Measurements from ENCODE around the gene SUGCT. TPM values are rescaled to one million over a fixed set of nuclear protein-coding genes. Genes with fewer than 3 reads are reported as not detected.

Gene SUGCT
- total RNA-seq, 2 donors from 2014 or later: 0.74 to 1.3 TPM

GRCh38 chr7:40746841-40747556, 612.2 kb downstream of the SUGCT start:
- Mint-ChIP-seq H3K36me3 (no peaks in the 10 kb centered on the region), H3K27me3 (no peaks in the 10 kb centered on the region), H3K4me1 (ENCODE audit: low read depth in 2 of 2) (no peaks in the 10 kb centered on the region), H3K4me3 (no peak overlapping the region), H3K27ac (no peak overlapping the region), H3K9me3 (no peaks in the 10 kb centered on the region)
- DNase-seq (ENCODE audit: low spot score) (no peak), ATAC-seq (no peak)

GRCh38 chr7:40747856-40748255, 613.1 kb downstream of the SUGCT start:
- Mint-ChIP-seq H3K9me3 (no peaks in the 10 kb centered on the region), H3K36me3 (no peaks in the 10 kb centered on the region), H3K27ac (no peak overlapping the region), H3K4me1 (ENCODE audit: low read depth in 2 of 2) (no peaks in the 10 kb centered on the region), H3K4me3 (no peak overlapping the region), H3K27me3 (no peaks in the 10 kb centered on the region)
- no peak for ATAC-seq
- no peak for DNase-seq (ENCODE audit: low spot score)

GRCh38 chr7:40749877-40750276, 615.1 kb downstream of the SUGCT start:
- Mint-ChIP-seq H3K27ac (no peak overlapping the region), H3K36me3 (no peaks in the 10 kb centered on the region), H3K4me3 (no peak overlapping the region), H3K9me3 (no peaks in the 10 kb centered on the region), H3K4me1 (ENCODE audit: low read depth in 2 of 2) (no peaks in the 10 kb centered on the region), H3K27me3 (no peaks in the 10 kb centered on the region)
- DNase-seq (ENCODE audit: low spot score): no peak
- ATAC-seq: no peak

GRCh38 chr7:40753455-40753854, 618.6 kb downstream of the SUGCT start:
- peaks cover 3% of the 10 kb centered on the region for H3K9me3 Mint-ChIP-seq
- peaks cover 0 to 3% of the 10 kb centered on the region in 2 donors for H3K27me3 Mint-ChIP-seq
- no peaks in the 10 kb centered on the region for H3K4me1 Mint-ChIP-seq (ENCODE audit: low read depth in 2 of 2)
- ATAC-seq (no peak), DNase-seq (ENCODE audit: low spot score) (no peak)
- H3K27ac Mint-ChIP-seq: no peak overlapping the region
- no peaks in the 10 kb centered on the region for H3K36me3 Mint-ChIP-seq
- H3K4me3 Mint-ChIP-seq: no peak overlapping the region

- no peaks in the 10 kb centered on the region for H3K36me3 Mint-ChIP-seq
- DNase-seq (ENCODE audit: low spot score) (no peak), ATAC-seq (no peak)
- H3K27me3 Mint-ChIP-seq: peaks cover 0 to 3% of the 10 kb centered on the region in 2 donors
- no peak overlapping the region for H3K4me3 Mint-ChIP-seq
- H3K4me1 Mint-ChIP-seq (ENCODE audit: low read depth in 2 of 2): no peaks in the 10 kb centered on the region
- H3K9me3 Mint-ChIP-seq: peaks cover 3% of the 10 kb centered on the region
- no peak overlapping the region for H3K27ac Mint-ChIP-seq
Measured at GRCh38 chr7:40755438-40755837, 620.6 kb downstream of the SUGCT start.

GRCh38 chr7:40757109-40757508, 622.3 kb downstream of the SUGCT start:
- peaks cover 0 to 3% of the 10 kb centered on the region in 2 donors for H3K27me3 Mint-ChIP-seq
- no peak for DNase-seq (ENCODE audit: low spot score)
- no peaks in the 10 kb centered on the region for H3K4me1 Mint-ChIP-seq (ENCODE audit: low read depth in 2 of 2)
- H3K27ac Mint-ChIP-seq: no peak overlapping the region
- H3K4me3 Mint-ChIP-seq: no peak overlapping the region
- peaks cover 3% of the 10 kb centered on the region for H3K9me3 Mint-ChIP-seq
- no peak for ATAC-seq
- no peaks in the 10 kb centered on the region for H3K36me3 Mint-ChIP-seq

GRCh38 chr7:40758590-40758989, 623.8 kb downstream of the SUGCT start:
- Mint-ChIP-seq H3K36me3 (no peaks in the 10 kb centered on the region), H3K4me3 (no peak overlapping the region), H3K4me1 (ENCODE audit: low read depth in 2 of 2) (no peaks in the 10 kb centered on the region), H3K27ac (no peak overlapping the region), H3K9me3 (peaks cover 3% of the 10 kb centered on the region), H3K27me3 (peaks cover 0 to 3% of the 10 kb centered on the region in 2 donors)
- ATAC-seq (no peak), DNase-seq (ENCODE audit: low spot score) (no peak)

- DNase-seq (ENCODE audit: low spot score): no peak
- Mint-ChIP-seq H3K9me3 (peaks cover 1% of the 10 kb centered on the region), H3K4me1 (ENCODE audit: low read depth in 2 of 2) (no peaks in the 10 kb centered on the region), H3K27me3 (peaks cover 0 to 2% of the 10 kb centered on the region in 2 donors), H3K27ac (no peak overlapping the region), H3K36me3 (no peaks in the 10 kb centered on the region), H3K4me3 (no peak overlapping the region)
- no peak for ATAC-seq
Measured at GRCh38 chr7:40760293-40760964, 625.6 kb downstream of the SUGCT start.

GRCh38 chr7:40760987-40761386, 626.2 kb downstream of the SUGCT start:
- Mint-ChIP-seq H3K9me3 (no peaks in the 10 kb centered on the region), H3K4me3 (no peak overlapping the region), H3K27me3 (no peaks in the 10 kb centered on the region), H3K36me3 (no peaks in the 10 kb centered on the region), H3K4me1 (ENCODE audit: low read depth in 2 of 2) (no peaks in the 10 kb centered on the region), H3K27ac (no peak overlapping the region)
- DNase-seq (ENCODE audit: low spot score) (no peak), ATAC-seq (no peak)

- Mint-ChIP-seq H3K4me3 (no peak overlapping the region), H3K9me3 (no peaks in the 10 kb centered on the region), H3K36me3 (no peaks in the 10 kb centered on the region), H3K27me3 (no peaks in the 10 kb centered on the region), H3K27ac (no peak overlapping the region), H3K4me1 (ENCODE audit: low read depth in 2 of 2) (no peaks in the 10 kb centered on the region)
- ATAC-seq: no peak
- no peak for DNase-seq (ENCODE audit: low spot score)
Measured at GRCh38 chr7:40761762-40762560, 627.2 kb downstream of the SUGCT start.

GRCh38 chr7:40763319-40764287, 628.8 kb downstream of the SUGCT start:
- H3K27ac Mint-ChIP-seq: no peak overlapping the region
- no peak overlapping the region for H3K4me3 Mint-ChIP-seq
- no peaks in the 10 kb centered on the region for H3K36me3 Mint-ChIP-seq
- no peaks in the 10 kb centered on the region for H3K27me3 Mint-ChIP-seq
- H3K4me1 Mint-ChIP-seq (ENCODE audit: low read depth in 2 of 2): no peaks in the 10 kb centered on the region
- ATAC-seq (no peak), DNase-seq (ENCODE audit: low spot score) (no peak)
- no peaks in the 10 kb centered on the region for H3K9me3 Mint-ChIP-seq

GRCh38 chr7:40765639-40766038, 630.8 kb downstream of the SUGCT start:
- H3K27me3 Mint-ChIP-seq: no peaks in the 10 kb centered on the region
- ATAC-seq (no peak), DNase-seq (ENCODE audit: low spot score) (no peak)
- H3K4me1 Mint-ChIP-seq (ENCODE audit: low read depth in 2 of 2): no peaks in the 10 kb centered on the region
- peaks cover 7% of the 10 kb centered on the region for H3K9me3 Mint-ChIP-seq
- no peaks in the 10 kb centered on the region for H3K36me3 Mint-ChIP-seq
- H3K4me3 Mint-ChIP-seq: no peak overlapping the region
- no peak overlapping the region for H3K27ac Mint-ChIP-seq

- Mint-ChIP-seq H3K27me3 (no peaks in the 10 kb centered on the region), H3K27ac (no peak overlapping the region), H3K4me3 (no peak overlapping the region), H3K4me1 (ENCODE audit: low read depth in 2 of 2) (no peaks in the 10 kb centered on the region), H3K9me3 (peaks cover 11% of the 10 kb centered on the region), H3K36me3 (no peaks in the 10 kb centered on the region)
- no peak for DNase-seq (ENCODE audit: low spot score)
- ATAC-seq: no peak
Measured at GRCh38 chr7:40772096-40772495, 637.3 kb downstream of the SUGCT start.

All from natural killer cell treated with Interleukin-12 subunit alpha and Interleukin-12 subunit beta and Interleukin-15 and Interleukin-18, amount 100 ng/mL, for 72 hours (primary cell).